Measurements from ENCODE around the gene FLG.

DNA sequence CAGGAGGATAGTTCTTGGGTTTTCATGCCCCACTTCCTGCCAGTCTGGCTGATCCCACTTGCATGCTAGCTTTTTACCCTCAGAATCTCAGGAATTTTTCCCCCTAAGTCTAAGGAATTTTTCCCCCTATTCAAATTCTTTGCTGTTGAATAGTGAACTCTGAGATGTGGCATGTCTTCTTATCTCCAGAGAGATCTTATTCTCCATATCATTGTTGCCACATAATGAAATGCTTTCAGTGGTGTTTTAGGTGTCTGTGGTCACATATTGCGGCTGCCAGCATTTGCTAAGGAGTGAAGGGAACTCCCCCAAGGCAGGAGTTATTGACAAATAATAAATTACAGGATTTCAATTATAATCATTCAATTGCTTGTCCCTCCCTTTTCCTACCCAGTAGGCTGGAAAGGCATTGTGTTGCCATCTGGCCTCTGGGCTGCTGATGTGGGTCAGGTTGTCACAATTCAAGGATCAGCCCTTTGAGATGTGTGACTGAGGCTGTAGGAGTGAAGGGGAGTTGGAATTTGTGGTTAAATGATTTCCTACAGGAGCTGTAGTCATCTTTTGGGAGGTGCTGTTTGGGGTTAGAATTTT, 3.9 kb upstream of the FLG start:
- TF ChIP-seq, protein P1, sequence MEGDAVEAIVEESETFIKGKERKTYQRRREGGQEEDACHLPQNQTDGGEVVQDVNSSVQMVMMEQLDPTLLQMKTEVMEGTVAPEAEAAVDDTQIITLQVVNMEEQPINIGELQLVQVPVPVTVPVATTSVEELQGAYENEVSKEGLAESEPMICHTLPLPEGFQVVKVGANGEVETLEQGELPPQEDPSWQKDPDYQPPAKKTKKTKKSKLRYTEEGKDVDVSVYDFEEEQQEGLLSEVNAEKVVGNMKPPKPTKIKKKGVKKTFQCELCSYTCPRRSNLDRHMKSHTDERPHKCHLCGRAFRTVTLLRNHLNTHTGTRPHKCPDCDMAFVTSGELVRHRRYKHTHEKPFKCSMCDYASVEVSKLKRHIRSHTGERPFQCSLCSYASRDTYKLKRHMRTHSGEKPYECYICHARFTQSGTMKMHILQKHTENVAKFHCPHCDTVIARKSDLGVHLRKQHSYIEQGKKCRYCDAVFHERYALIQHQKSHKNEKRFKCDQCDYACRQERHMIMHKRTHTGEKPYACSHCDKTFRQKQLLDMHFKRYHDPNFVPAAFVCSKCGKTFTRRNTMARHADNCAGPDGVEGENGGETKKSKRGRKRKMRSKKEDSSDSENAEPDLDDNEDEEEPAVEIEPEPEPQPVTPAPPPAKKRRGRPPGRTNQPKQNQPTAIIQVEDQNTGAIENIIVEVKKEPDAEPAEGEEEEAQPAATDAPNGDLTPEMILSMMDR (conservative IDR thresholded peaks at IDR 0.05): no peak
- TF ChIP-seq ZFX (IDR thresholded peaks at IDR 0.05): no peak
